HG02884 (cell line): Measurements from ENCODE around the gene PAK5.

ENCODE experiments used
- ATAC-seq: cut with Tn5 transposase; IDR thresholded peaks from one replicate; pipeline ENCODE4 v1.9.1; 2021; ENCODE audit warnings: mild to moderate bottlenecking, moderate library complexity; ENCODE audit not compliant: unreplicated experiment

The PAK5 gene

DNA sequence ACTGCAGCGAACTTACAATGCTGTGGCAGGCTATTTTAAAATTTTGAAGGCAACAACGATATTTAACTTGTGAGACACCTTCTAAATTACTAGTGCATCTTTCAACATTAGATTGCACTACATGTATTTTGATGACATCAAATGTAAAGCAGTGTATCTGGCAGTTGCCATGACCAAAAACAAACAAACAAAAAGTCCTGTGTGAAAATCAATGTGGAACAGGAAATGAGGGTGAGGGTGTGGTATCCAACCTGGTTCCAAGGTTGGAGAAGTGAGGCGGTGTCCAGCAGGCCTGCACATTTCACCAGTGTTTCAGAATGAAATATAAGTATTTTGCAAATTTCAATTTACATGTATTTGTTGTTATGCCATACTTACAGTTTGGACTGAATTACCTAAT lies 212.5 kb downstream of the PAK5 start:
- no peak for ATAC-seq

DNA sequence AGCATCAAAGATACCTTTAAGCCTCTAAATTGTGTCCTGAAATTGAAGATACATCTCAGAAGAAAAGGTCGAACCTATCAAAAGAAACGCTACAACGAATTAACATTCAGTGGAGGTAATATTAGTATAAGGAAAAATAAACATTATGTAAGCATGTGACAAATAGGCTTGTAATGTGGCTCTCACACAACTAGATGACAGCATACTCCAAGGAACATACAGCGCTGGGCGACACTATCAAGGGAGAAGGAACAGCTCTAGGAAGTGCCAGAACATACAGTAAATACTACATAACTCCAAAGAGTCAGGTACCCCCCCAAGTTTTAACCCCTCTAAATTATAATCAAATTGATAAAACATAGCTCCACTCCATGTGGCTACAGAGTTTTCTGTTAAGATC lies 220.9 kb downstream of the PAK5 start:
- no peak for ATAC-seq

DNA sequence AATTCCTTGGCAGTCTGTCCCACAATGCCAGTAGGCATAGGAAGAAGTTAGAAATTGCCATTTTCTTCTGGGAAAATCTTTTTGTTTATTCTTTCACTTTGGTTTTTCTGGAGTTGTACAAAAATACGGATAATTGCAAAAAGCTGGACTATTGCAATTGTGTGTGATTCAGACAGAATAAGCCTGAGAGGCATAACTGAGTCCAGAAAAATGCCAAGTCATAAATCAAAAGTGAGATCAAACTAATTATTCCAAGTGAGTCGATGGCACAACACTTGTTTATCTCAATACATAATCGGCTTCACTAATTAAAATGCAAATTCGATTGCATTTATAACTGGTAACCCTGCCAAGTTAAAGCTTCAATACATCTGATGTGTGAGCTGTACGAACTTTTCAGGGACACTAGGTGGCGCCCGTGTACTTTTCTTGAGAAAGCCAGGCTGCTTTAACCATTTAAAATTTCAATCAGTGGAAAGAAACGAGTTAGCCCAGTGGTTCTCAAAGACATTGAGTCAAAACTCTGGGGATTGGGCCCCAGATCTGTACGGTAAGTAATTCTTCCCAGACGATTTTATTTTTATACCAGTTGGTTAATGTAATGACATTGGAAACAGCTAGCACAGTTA lies 221.9 kb downstream of the PAK5 start:
- ATAC-seq: no peak

DNA sequence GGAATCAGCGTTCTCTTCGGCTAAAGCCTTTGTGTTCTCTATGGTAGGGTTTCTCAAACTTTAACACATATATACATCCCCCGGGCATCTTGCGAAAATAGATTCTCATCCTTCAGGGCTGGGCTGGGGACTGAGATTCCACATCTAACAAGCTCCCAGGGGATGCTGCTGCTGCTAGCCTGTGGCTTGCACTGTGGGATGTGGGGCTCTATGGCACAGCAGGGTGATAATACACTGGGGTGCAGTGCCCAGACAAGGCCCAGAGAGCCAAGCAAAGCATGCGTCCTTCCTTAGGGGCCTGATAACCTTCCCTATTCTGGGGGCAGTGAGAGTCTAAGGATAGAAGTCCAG lies 222.4 kb downstream of the PAK5 start:
- peak; percentile 5 for ATAC-seq

DNA sequence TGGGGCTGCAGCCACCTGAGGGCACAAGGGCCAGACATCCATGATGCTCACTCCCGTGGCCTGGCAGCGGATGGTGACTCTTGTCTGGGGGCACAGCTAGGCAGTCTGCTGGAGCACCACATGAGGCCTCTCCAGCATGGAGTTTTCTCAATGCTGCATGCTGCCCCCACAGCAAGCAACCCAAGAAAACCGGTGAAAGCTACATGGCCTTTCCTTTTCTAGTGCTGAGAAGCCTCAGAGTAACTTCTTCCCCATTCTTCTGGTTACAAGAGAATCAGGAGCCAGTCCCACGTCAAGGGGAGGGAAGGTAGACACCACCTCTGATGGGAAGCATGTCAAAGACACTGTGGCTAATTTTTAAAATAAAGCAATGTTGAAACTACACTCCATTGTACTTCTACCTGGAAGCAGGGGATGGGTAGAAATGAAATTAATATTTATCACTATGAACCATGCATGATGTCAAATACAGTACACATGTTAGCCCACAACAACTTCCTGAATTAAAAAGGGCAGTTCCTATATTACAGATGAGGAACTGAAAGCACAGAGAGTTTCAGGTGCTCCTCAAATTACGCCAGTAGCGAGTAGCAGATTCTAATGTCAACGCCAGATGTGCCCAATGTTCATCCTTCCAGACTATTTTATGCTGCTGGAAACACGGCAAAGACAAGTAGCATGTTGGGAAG lies 223.0 kb downstream of the PAK5 start:
- peak; percentile 97 for ATAC-seq

DNA sequence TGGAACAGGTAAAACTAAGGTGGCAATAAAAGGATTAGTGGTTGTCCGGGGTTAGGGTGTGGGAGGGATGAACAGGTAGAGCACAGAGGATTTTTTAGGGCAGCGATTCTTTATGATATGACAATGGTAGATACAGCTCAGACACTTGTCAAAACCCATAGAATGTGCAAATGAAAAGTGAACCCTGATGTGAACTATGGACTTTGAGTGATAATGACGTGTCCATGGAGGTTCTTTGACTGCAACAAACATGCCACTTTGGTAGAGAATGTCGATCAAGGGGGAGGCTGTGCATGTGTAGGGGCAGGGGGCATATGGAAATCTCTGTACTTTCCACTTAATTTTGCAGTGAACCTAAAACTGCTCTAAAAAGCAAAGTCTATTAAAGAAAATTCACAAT lies 223.8 kb downstream of the PAK5 start:
- no peak for ATAC-seq

DNA sequence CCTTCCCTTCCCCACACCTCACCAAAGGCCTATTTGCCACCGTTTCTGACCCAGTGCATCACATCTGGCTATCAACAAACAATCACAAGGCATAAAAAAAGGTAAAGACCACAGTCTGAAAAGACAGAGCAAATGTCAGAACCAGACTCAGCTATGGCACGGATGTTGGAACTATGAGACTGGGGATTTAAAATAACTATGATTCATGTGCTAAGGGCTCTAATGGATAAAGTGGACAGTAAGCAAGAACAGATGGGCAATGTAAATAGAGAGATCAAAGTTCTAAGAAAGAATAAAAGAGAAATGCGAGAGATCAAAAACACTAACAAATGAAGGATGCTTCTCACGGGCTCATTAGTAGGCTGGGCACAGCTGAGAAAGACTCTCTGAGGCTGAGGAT lies 225.0 kb downstream of the PAK5 start:
- no peak for ATAC-seq

DNA sequence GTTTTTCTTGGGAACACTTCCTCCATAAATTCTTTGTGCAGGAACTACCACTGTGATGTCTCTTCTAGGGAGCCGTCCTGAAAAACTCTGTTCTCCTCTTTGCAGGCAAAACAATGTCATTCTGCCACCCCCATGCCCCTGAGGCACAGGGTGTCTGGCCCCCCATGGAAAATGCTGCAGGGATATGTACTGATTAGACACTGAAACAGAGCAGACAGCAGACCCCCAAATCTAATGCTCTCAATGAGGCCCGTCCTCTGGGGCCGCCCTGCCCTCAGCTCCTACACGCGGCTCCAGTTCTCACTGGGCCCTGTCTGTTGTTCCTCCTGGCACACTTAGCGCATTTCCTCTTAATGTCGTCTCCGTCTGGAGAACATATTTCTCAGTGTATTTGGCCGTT lies 227.0 kb downstream of the PAK5 start:
- ATAC-seq: no peak

DNA sequence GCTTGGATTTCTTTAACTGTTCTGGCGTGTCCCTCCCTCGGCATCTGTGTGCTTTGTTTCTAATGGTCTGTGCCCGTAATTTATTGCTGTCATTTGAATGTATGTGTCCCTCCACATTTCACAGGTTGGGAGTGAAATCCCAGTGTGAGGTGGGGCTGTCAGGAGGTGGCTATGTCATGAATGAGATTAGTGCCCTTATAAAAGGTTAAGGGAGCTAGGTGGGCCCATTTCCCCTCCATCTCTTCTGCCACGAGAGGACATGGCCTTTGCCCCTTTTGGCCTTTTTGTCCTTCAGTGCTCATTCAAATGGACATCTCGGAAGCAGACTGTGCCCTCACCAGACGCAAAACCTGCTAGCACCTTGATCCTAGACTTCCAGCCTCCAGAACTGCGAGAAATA lies 228.2 kb downstream of the PAK5 start:
- ATAC-seq: no peak

DNA sequence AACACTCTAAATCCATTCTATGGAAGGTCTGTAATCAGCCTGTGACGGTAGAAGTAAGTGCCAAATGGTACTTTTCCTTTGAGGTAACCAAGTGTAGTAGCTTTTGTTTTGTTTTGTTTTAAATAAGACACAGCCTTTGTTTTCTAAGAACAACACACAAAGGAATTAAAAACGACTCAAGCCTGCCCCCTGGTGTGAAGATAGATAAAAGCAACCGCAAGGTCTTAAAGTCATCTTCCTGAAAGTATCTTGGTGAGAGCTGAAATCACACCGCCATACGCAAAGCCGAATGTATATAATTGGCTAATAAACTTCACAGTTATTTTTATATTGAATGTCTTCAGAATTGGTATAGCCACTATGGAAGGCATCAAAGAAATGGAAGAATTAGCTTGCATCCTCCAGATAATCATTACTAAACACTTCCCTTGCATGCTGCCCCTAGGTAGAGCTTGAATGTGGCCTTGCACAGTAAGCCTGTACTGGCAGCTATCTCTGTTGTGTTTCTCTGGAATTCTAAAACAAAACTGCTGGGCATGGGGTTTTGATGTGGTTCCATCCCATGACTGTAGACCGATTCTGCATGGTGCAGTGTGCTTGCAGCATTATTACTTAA lies 228.9 kb downstream of the PAK5 start:
- ATAC-seq: peak; percentile 59

DNA sequence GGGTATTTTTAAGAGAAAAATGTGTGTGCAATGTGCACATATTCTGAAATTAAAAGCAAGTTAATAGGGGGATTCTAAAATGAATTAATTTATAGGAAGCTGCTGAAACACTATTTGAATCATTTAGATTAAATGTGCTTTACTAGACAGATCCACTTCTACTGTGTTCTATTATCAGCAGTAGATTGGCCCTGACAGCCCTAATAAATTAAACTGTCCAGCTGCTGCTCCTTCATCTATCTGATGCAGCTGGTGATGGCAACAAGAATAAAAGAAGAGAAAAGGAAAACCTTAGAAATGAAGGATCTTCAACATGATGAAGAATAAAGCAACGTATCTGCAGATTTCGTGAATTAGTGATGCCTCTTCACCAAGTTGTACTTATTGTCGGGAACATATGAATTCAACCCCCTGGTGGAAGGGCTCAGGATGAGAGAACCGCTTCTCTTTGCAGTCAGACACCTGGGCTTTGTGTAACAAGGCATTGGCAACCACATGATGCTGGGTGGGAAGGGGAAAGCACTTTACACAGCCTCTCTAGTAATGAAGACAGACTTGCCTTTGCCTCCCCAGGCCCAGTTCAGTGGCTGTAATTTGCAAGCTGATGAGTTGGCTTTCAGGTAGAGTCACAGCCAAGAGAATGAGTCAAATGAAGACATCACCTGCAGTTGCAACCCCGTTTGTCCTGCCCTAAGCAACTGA lies 230.1 kb downstream of the PAK5 start:
- no peak for ATAC-seq

DNA sequence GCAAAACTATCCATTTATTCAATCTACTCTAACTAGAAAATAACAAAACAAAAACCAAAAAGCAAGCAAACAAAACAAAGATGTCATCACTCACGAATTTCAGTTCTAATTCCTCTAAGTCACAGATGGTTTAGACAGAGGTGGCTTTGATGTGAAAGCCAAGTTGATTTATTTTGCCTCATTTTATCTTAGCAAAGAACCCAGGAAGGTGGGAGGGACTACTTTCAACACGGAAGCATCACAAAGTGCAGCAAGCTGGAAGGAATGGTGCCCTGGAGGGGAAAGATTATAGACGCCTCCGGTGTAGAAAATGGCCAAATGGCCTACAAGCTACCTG lies 236.1 kb downstream of the PAK5 start:
- ATAC-seq: no peak

DNA sequence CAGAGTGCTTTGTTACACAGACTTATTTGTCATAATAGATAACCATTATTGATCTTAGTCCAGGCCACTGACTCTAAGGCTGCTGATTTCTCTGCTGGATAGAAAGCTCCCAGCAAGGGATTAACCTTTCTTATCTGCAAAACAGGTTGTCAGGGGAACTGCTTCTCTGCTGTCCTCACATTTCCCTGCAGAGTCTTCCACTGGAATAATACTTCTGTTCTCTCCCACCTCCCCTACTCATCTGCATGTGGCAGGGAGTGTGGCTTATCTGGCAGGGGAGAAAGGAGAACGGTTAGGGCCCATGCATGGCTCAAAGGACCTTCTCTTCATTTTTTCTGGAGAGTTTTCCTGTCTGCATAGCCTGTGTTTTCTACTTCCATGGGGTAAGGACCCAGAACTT lies 238.3 kb downstream of the PAK5 start:
- ATAC-seq: no peak

DNA sequence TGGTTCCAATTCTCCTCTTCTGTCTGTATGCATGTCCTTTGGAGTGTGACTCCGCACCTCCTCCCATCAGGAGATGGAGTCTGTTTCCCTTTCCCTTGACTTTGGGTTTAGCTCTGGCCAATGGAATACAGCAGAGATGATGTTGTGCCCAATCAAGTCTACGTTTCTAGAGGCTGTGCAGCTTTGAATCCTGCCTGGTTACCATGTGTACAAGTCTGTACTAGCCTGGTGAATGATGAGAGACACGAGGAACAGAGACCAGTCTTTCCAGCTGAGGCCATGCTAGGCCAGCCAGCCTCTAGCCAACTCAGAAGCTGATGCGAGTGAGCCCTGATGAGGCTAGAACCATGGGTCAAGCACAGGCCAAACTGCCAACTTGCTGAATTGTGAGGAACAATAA lies 241.3 kb downstream of the PAK5 start:
- no peak for ATAC-seq

DNA sequence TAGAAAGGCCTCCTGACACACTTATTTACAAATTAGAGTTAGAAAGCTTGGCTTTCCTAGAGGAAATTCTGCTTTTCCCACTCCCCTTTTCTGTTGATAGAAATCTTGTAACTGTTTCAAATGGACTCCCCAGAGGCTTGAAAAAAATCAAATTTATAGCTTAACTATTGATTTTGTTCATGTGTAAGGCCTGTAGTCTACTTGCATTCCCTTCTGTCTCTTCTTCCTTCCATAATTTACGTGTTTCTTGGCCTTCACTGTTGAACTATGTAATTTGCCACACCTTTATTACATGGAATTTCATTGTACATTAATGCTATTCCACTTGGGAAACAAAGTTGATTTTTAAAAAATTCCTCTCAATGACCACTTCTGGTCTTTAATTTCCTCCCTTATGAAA lies 243.1 kb downstream of the PAK5 start:
- no peak for ATAC-seq

DNA sequence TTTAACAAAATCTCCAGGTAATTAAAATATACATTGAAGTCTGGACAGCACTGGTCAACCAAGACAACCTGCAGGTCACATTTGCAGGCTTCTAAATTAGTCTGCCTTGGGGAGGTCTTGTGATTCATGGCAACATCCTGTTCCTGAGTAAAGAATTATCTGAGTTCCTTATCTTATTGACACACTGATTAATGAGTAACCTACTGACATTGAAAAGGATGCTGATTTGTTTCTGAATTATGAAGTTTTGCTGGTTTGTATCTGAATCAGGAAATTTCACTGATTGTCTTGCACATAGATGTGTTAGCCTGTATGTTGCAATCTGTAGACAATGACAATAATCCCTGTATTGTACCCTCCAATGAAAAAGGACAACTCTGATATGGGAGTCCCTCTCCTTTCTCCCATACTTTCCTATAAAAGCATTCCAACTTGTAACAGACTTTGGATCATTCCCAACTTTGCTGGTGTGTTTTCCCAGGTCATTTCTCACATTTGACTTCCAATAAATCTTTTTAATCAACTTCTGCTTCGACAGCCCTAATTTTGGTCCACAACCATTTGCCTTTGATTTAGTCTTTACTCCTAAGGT lies 244.5 kb downstream of the PAK5 start:
- ATAC-seq: no peak

DNA sequence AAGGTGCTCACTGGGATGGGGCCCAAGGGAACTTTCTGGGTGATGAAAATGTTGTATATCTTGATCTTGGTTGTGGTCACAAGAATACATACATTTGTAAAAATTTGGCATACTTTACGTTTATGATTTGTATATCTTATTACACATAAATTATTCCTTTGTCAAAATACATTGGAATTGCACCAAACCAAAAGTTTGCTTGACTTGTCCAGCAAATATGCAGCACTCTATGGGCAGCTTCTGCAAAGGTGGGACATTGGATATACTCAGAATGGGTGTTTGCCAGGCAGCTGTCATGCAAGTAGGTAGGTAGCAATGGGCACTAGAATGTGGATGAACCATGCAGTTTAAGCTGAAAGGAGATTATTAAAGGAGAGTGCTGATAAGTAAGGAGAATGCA lies 246.5 kb downstream of the PAK5 start:
- ATAC-seq: no peak

DNA sequence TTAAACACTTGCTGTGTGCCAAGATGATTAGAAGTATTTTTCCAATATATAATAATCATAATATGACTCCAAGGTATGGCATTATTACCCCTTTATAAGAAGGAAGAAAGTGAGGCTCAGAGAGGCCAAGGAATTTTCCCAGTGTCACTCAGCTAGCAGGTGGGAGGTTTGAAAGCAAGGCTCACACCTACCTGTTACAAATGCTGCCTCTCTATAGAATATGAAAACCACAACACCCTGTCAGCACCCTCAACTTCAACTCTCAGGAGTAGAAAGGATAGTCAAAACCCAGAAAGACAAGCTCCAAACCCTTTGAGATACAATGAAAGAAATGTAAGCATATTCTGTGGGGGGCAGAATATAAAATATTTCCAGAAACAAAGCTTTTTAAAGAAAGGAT lies 247.8 kb downstream of the PAK5 start:
- ATAC-seq: no peak

DNA sequence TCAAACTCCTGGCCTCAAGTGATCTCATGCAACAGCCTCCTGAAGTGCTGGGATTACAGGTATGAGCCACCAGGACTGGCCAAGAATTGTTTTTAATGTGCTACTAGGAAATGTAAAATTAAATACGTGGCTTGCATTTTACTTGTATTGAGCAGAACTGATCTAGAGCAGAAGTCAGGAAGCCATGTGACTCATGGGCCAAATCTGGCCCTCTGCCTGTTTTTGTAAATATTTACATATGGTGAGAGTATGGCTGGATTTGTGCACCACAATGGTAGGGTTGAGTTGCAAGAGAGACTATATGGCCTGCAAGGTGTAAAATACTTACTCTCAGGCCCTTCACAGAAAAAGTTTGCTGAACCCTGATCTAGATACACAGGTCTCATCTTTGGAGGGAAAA lies 248.7 kb downstream of the PAK5 start:
- ATAC-seq: no peak

DNA sequence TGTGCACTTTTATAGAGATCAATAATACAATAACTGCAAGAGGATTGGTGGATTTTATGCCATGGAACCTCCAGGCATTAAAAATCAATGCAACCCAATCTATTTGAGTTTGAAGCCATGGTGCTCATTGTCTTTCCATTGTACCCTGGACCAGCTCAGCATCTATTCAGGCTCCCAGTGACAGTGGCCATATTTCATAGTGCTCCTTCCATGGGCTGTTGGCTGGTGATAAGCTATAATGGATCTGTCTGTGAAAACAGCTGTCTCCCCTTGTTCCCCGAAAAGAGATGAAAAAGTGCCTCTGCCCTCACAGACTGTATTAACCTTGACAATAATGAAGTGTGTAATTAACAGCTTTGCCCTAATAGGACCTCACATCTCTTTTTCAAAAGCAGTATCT lies 250.2 kb downstream of the PAK5 start:
- ATAC-seq: no peak

DNA sequence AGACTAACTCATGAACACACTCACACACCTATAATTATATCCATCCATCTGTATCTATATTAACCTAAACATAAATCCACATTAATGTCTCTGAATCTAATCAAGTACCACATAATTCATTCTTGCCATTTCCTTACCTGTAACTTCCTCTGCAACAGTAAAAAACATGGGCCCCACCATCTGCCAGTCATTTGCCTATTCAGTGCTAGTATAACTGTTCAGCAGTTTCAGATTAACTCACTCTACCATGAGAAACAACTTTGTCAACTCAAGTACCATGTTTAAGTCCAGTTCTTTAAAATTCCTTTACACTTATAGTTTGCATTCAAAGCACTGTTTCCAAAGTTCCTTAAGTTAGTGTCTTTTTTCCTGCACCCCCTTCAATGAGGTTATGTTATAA lies 255.7 kb downstream of the PAK5 start:
- ATAC-seq: no peak

DNA sequence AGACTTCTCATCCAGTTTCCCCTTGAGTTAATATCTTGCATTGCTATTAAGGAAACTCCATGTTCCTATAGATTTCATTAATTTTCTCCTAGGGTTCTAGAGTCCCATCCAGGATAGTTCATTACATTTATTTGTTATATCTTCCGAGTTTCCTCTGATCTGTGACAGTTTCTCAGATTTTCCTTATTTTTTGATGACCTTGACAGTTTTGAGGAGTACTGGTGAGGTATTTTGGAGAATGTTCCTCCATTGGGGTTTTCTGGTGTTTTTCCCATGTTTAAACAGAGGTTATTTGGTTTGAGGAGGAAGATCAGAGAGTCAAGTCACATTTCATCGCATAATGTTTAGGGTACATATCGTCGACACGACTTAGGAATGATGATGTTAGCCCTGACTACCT lies 256.7 kb downstream of the PAK5 start:
- ATAC-seq: no peak
